Heart left ventricle (tissue), 16 donors: ENCODE results near the gene RNF182. TPM values are rescaled to one million over a fixed set of nuclear protein-coding genes. Genes with fewer than 3 reads are reported as not detected.

Experiments
- ATAC-seq, 4 donors: fragments of 200-7000 bp; cut with Tn5 transposase; one replicate each; pipeline ENCODE4 v1.9.1; 2020 to 2022; ENCODE audit warnings: moderate library complexity in 4 of 4, mild to moderate bottlenecking in 3 of 4, moderate number of reproducible peaks in 1 of 4
- DNase-seq, 5 donors: peaks; one replicate each; pipeline ENCODE4 v3.0.0-alpha.2; 2020
- H3K27ac ChIP-seq, 12 donors: fragments of 200-600 bp; sonication (generic) in 4 of 12; one replicate each; pipeline versions ENCODE4 v1.5.0 to v1.8.0; 2016 to 2022; ENCODE audit warnings: mild to moderate bottlenecking in 2 of 12
- H3K27me3 ChIP-seq, 9 donors: fragments of 200-600 bp; sonication (generic) in 2 of 9; one replicate each; pipeline versions ENCODE4 v1.5.1 to v1.8.0; 2016 to 2022; ENCODE audit warnings: mild to moderate bottlenecking in 3 of 9
- H3K36me3 ChIP-seq, 9 donors: fragments of 200-600 bp; sonication (generic) in 2 of 9; one replicate each; pipeline versions ENCODE4 v1.5.0 to v1.8.0; 2018 to 2022; ENCODE audit warnings: mild to moderate bottlenecking in 2 of 9
- H3K4me1 ChIP-seq, 12 donors: fragments of 200-600 bp; sonication (generic) in 4 of 12; one replicate each; pipeline versions ENCODE4 v1.5.0 to v1.8.0; 2016 to 2022; ENCODE audit warnings: mild to moderate bottlenecking in 3 of 12
- H3K4me3 ChIP-seq, 12 donors: fragments of 200-600 bp; sonication (generic) in 4 of 12; one replicate each; pipeline versions ENCODE4 v1.5.0 to v1.8.0; 2017 to 2022; ENCODE audit warnings: mild to moderate bottlenecking in 9 of 12, moderate library complexity in 4 of 12
- H3K9me3 ChIP-seq, 12 donors: fragments of 200-600 bp; sonication (generic) in 4 of 12; one replicate each; pipeline versions ENCODE4 v1.5.0 to v1.8.0; 2016 to 2022; ENCODE audit warnings: mild to moderate bottlenecking in 1 of 12
- POLR2A ChIP-seq, 2 donors: fragments of 450-650 bp; IDR thresholded peaks; one replicate each; pipeline ENCODE4 v1.6.1; 2017; ENCODE audit warnings: antibody characterized with exemption in 2 of 2, mild to moderate bottlenecking in 2 of 2, moderate library complexity in 2 of 2
- WGBS, 4 donors: extraction: QIAGEN DNeasy Blood & Tissue Kit in 2 of 4; methylation state at CpG; one replicate each; pipeline versions ENCODE4 v1.1.5 to v1.1.7; 2013 to 2018; 5-methylcytosine and 5-hydroxymethylcytosine counted together
- intact Hi-C, 10 donors: fragments of 100-400 bp; cut with DNase I; formaldehyde crosslinking; loops; one replicate each; pipeline versions ENCODE4 v1.11.1 to v1.14.2; 2022
- polyA plus RNA-seq, 2 donors: library from polyadenylated mRNA; stranded (reverse); fragments of 200-250 nt; gene quantifications; one replicate each; pipeline ENCODE4 v1.2.3, GENCODE V29; 2013
- total RNA-seq, 9 donors: library from RNA; depleted of rRNA in 2 of 9; stranded (reverse); fragments of >200 nt in 2 of 9; fragmentation: NEBNext Ultra II Directional in 3 of 9; extraction: Animal tissue kit (Norgen Biotek cat#: 25700) in 3 of 9; gene quantifications; one replicate each; pipeline versions ENCODE4 v1.1.0 to v1.2.4, GENCODE V29; 2016 to 2023
- TF ChIP-seq, protein P1 (sequence below), 12 donors: fragments of 200-600 bp; sonication (generic) in 4 of 12; IDR thresholded peaks; one replicate each; pipeline versions ENCODE4 v1.5.0 to v1.8.0; 2018 to 2022; ENCODE audit warnings: antibody characterized with exemption in 12 of 12, mild to moderate bottlenecking in 5 of 12
- donor health status: ischemic (EF 13 %, LVEDD 7.1; RV severe dilation, severe dysfunction).
- donor health status: healthy with polysubstance abuse.
- donor health status: DM: no; HTN: yes; CAD: no.
- donor health status: DM: no; HTN: no; CAD: no.
- donor health status: ischemic (EF 25% LVEDD 6.9; RV normal size, moderate dysfunction).
- donor health status: ischemic (EF 25% LVEDD 5.7; RV mildly dilated, moderate dysfunction).
- donor health status: healthy.
- donor health status: DM: yes; HTN: yes; CAD: no.
- donor health status: ischemic (EF 35%, LVEDD 5.7; RV mildly dilated, moderate dysfunction).
- donor health status: nonischemic (EF 11% LVEDD 7.7; RV severe dilation, severe dysfunction).
- donor health status: DM: yes; HTN: yes; CAD: no.
- donor health status: PGD.
- donor health status: ischemic (EF 29% LVEDD 5.4; RV normal size, mild dysfunction).
- donor health status: nonischemic (EF 23%, LVEDD 6.1; RV moderate dilation, normal function).

RNF182 gene
- total and polyA plus RNA-seq, 11 donors: 0.07 to 0.75 (median 0.39) TPM; not detected in 8

DNA sequence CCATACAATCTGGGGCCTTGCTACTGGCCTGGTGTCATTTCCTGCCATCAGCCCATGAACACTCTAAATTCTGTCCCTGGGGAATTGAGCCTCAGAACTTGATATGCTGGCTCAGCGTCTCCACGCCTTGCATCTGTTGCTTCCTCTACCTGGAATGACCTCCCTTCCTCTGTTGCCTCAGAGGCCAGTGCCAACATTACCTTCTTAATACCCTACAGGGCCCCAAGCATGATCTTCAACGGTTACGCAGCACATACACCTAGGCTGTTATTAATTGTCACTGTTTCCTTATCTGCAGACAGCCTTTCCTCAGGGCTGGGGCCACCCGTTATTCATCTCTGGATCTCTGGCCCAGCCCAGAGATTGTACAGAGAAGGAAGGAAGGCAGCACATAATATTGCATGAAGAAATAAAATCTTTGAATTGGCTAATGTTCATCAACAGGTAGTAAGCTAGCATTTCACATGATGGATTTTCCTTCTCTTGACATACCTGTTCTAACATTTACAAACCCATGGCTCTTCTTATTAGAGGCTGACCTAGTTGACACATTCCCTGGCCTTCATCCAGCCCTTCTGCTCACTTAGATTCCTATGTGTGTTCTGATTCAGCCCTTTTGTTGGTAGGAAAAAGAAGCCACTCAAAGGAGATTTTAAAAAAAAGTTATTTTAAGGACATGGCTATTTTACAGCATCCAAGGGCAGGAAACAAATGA lies 8.4 kb upstream of the RNF182 start:
- intact Hi-C loops: no loop called here
- H3K36me3 ChIP-seq: no peaks in the 10 kb centered on the region

DNA sequence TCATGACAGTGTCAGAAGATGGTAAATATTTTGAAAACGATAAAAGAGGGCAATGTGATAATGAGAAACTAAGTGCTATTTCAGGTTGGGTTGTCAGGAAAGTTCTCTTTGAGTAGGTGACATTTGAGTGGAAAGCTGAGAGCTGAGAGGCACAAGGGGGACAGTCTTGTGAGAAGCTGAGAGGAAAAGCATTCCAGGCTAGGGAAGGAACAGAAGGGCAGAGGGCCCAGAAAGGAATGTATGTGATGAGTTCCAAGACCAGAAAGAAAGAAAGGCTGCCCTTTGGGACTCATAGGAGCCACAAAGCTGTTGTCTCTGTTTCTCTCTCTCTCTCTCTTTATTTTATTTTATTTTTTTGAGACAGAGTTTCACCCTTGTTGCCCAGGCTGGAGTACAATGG lies 7.6 kb upstream of the RNF182 start:
- 53 to 75% (median 56%) methylated on average over 1 of the region's 1 CpG for WGBS, 4 donors
- Histone ChIP-seq H3K27me3 (peaks cover 0 to 32% (median 5%) of the 10 kb centered on the region in 9 donors), H3K36me3 (no peaks in the 10 kb centered on the region), H3K4me1 (peaks cover 0 to 3% (median 0%) of the 10 kb centered on the region in 12 donors), H3K27ac (no peak overlapping the region), H3K9me3 (no peaks in the 10 kb centered on the region), H3K4me3 (no peak overlapping the region)
- intact Hi-C loops: no loop called here
- ATAC-seq (no peak), DNase-seq (no peak)
- TF ChIP-seq, protein P1, sequence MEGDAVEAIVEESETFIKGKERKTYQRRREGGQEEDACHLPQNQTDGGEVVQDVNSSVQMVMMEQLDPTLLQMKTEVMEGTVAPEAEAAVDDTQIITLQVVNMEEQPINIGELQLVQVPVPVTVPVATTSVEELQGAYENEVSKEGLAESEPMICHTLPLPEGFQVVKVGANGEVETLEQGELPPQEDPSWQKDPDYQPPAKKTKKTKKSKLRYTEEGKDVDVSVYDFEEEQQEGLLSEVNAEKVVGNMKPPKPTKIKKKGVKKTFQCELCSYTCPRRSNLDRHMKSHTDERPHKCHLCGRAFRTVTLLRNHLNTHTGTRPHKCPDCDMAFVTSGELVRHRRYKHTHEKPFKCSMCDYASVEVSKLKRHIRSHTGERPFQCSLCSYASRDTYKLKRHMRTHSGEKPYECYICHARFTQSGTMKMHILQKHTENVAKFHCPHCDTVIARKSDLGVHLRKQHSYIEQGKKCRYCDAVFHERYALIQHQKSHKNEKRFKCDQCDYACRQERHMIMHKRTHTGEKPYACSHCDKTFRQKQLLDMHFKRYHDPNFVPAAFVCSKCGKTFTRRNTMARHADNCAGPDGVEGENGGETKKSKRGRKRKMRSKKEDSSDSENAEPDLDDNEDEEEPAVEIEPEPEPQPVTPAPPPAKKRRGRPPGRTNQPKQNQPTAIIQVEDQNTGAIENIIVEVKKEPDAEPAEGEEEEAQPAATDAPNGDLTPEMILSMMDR (IDR thresholded peaks at IDR 0.05): no peak
- TF ChIP-seq POLR2A (IDR thresholded peaks at IDR 0.05): no peak

More for the DNA sequence above, 8.4 kb upstream of the RNF182 start:
- Histone ChIP-seq H3K9me3 (no peaks in the 10 kb centered on the region), H3K27me3 (peaks cover 0 to 27% (median 5%) of the 10 kb centered on the region in 9 donors), H3K4me3 (no peak overlapping the region), H3K27ac (no peak overlapping the region), H3K4me1 (peaks cover 0 to 3% (median 0%) of the 10 kb centered on the region in 12 donors)
- 62 to 74% (median 66%) methylated on average over 5 of the region's 5 CpGs for WGBS, 4 donors
- no peak for ATAC-seq
- DNase-seq: no peak
- no peak for TF ChIP-seq POLR2A (IDR thresholded peaks at IDR 0.05)
- TF ChIP-seq, protein P1 (IDR thresholded peaks at IDR 0.05): no peak

DNA sequence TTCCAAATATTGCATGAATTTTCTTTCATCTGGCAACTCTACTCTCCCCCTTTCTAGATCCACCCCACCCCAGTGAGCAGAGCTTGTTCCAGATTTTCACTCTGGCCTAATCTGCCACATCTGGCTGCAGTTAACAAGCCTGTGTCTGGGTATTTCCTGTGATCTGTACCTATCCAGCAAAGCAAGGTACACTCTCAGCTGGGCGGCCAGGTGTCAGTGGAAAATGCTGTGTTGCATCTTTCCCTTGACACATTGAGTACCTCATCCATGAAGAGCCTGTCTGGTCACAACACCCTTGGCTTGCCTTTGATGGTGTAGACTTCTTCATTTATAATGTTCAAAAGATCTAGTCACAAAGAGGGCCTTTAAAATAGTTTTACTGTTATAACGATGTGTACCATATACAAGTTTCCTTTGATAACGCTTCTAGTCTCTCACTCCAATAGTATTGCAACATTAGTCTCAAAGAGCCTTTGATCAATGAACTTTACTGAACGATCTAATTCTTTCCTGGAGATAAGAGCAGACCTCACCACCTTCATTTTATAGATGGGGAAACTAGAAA lies 6.0 kb upstream of the RNF182 start:
- Histone ChIP-seq H3K36me3 (no peaks in the 10 kb centered on the region), H3K27ac (no peak overlapping the region), H3K27me3 (peaks cover 0 to 32% (median 5%) of the 10 kb centered on the region in 9 donors), H3K4me1 (peaks cover 0 to 3% (median 0%) of the 10 kb centered on the region in 12 donors), H3K9me3 (no peaks in the 10 kb centered on the region), H3K4me3 (no peak overlapping the region)
- ATAC-seq (no peak), DNase-seq (no peak)
- TF ChIP-seq, protein P1 (IDR thresholded peaks at IDR 0.05): no peak
- 84 to 89% (median 85%) methylated on average over 4 of the region's 4 CpGs for WGBS, 4 donors
- intact Hi-C loops: no loop called here

DNA sequence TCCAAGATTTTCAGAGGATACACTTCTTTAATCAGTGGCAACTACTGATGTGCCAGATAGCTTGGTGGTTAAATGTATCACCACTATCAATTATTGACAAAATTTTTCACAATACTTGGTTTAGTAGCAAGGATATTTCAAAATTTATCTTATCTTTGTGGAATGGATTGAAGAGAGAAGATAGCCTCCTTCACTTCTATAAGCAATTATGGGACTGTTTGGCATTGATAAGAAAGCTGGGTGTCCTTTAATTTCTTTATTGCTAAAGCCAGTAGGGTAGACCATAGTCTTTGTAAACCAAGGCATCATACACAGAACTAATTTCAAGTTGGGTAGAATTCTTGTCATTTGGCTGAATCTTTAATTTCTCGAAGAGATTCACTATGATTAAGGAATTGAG lies 4.9 kb upstream of the RNF182 start:
- H3K27ac ChIP-seq: no peak overlapping the region
- ATAC-seq (no peak), DNase-seq (no peak)
- no peaks in the 10 kb centered on the region for H3K9me3 ChIP-seq
- H3K4me3 ChIP-seq: no peak overlapping the region
- intact Hi-C loops: loop anchor here in 1 of 10 donors (5.0 kb wide), 1 partner anchor 1522 kb away; no protein-coding TSS in a partner anchor
- TF ChIP-seq POLR2A (IDR thresholded peaks at IDR 0.05): no peak
- TF ChIP-seq, protein P1 (IDR thresholded peaks at IDR 0.05): no peak
- H3K4me1 ChIP-seq: peaks cover 0 to 12% (median 2%) of the 10 kb centered on the region in 12 donors
- peaks cover 0 to 32% (median 5%) of the 10 kb centered on the region in 9 donors for H3K27me3 ChIP-seq
- 90 to 100% (median 97%) methylated on average over 1 of the region's 1 CpG for WGBS, 4 donors
- H3K36me3 ChIP-seq: no peaks in the 10 kb centered on the region
